ENCODE measurements around the gene AIP.

Gene AIP

GRCh38 chr11:67451658-67451976, 31.2 kb upstream of the AIP start:
- no peak for DNase-seq (ENCODE audit: extremely low spot score)
- POLR2A ChIA-PET: interaction anchor here (0.9 to 1.5 kb wide), 5 partner anchors 9 to 60 kb away, joined by 3 to 5 read pairs (median 3); partner anchors contain the start of genes PPP1CA and RAD9A
- CTCF ChIA-PET: no interaction called here
- TF ChIP-seq ZNF384 (IDR thresholded peaks at IDR 0.05) (no peak), FOXM1 (IDR thresholded peaks at IDR 0.05; ENCODE audit: borderline replicate concordance) (no peak), ARNT (IDR thresholded peaks at IDR 0.05) (no peak), NFRKB (IDR thresholded peaks at IDR 0.05) (no peak), HDGF (IDR thresholded peaks at IDR 0.05; ENCODE audit: borderline replicate concordance) (no peak), L3MBTL2 (conservative IDR thresholded peaks at IDR 0.05) (no peak), BHLHE40 (IDR thresholded peaks at IDR 0.05; ENCODE audit: borderline replicate concordance) (no peak), ELF4 (IDR thresholded peaks at IDR 0.05) (no peak), PKNOX1 (IDR thresholded peaks at IDR 0.05) (no peak), LEF1 (IDR thresholded peaks at IDR 0.05; ENCODE audit: borderline replicate concordance) (no peak), FOXA1 (IDR thresholded peaks at IDR 0.05) (no peak), SUZ12 (IDR thresholded peaks at IDR 0.05) (no peak), FOXK2 (IDR thresholded peaks at IDR 0.05) (no peak), SP1 (IDR thresholded peaks at IDR 0.05) (no peak), CTBP1 (IDR thresholded peaks at IDR 0.05; ENCODE audit: borderline replicate concordance) (no peak), TARDBP (IDR thresholded peaks at IDR 0.05) (no peak)

GRCh38 chr11:67452141-67452952, 30.5 kb upstream of the AIP start, which contains the start of gene GPR152:
Gene GPR152 (minus strand): TSS chr11:67452729. CDS start chr11:67452724, 5 bp downstream.
- CTCF ChIA-PET: no interaction called here
- no peak for DNase-seq (ENCODE audit: extremely low spot score)
- POLR2A ChIA-PET: interaction anchor here (0.9 to 1.5 kb wide), 4 partner anchors 13 to 61 kb away, joined by 3 to 5 read pairs (median 3); partner anchors contain the start of genes PPP1CA and RAD9A
- no peak for TF ChIP-seq BHLHE40 (IDR thresholded peaks at IDR 0.05; ENCODE audit: borderline replicate concordance)
- no peak for TF ChIP-seq NFRKB (IDR thresholded peaks at IDR 0.05)
- no peak for TF ChIP-seq L3MBTL2 (conservative IDR thresholded peaks at IDR 0.05)
- no peak for TF ChIP-seq ZNF384 (IDR thresholded peaks at IDR 0.05)
- no peak for TF ChIP-seq SUZ12 (IDR thresholded peaks at IDR 0.05)
- TF ChIP-seq FOXA1 (IDR thresholded peaks at IDR 0.05): no peak
- TF ChIP-seq ARNT (IDR thresholded peaks at IDR 0.05): no peak

GRCh38 chr11:67453816-67454732, 28.8 kb upstream of the AIP start:
- no peak for TF ChIP-seq SP1 (IDR thresholded peaks at IDR 0.05)
- no peak for TF ChIP-seq TARDBP (IDR thresholded peaks at IDR 0.05)
- TF ChIP-seq SUZ12 (IDR thresholded peaks at IDR 0.05): no peak
- no peak for TF ChIP-seq FOXK2 (IDR thresholded peaks at IDR 0.05)
- TF ChIP-seq NFRKB (IDR thresholded peaks at IDR 0.05): no peak
- TF ChIP-seq FOXA1 (IDR thresholded peaks at IDR 0.05): no peak
- no peak for TF ChIP-seq PKNOX1 (IDR thresholded peaks at IDR 0.05)
- TF ChIP-seq ARNT (IDR thresholded peaks at IDR 0.05): no peak
- no peak for TF ChIP-seq ELF4 (IDR thresholded peaks at IDR 0.05)
- DNase-seq (ENCODE audit: extremely low spot score): no peak
- ChIA-PET POLR2A (interaction anchor here (2.0 kb wide), 1 partner anchor 14 kb away, joined by 5 read pairs; no protein-coding TSS in a partner anchor), CTCF (no interaction called here)

GRCh38 chr11:67455054-67455453, 27.8 kb upstream of the AIP start, which contains the start of gene CABP4:
Gene CABP4 (plus strand): TSS chr11:67455354. CDS start chr11:67455424, 70 bp downstream.
- ChIA-PET POLR2A (interaction anchor here (2.0 kb wide), 1 partner anchor 13 kb away, joined by 5 read pairs; no protein-coding TSS in a partner anchor), CTCF (no interaction called here)
- no peak for DNase-seq (ENCODE audit: extremely low spot score)
- no peak for TF ChIP-seq CTBP1 (IDR thresholded peaks at IDR 0.05; ENCODE audit: borderline replicate concordance)
- TF ChIP-seq FOXM1 (IDR thresholded peaks at IDR 0.05; ENCODE audit: borderline replicate concordance): no peak
- no peak for TF ChIP-seq LEF1 (IDR thresholded peaks at IDR 0.05; ENCODE audit: borderline replicate concordance)
- TF ChIP-seq BHLHE40 (IDR thresholded peaks at IDR 0.05; ENCODE audit: borderline replicate concordance): no peak
- no peak for TF ChIP-seq PKNOX1 (IDR thresholded peaks at IDR 0.05)
- TF ChIP-seq NFRKB (IDR thresholded peaks at IDR 0.05): no peak
- no peak for TF ChIP-seq L3MBTL2 (conservative IDR thresholded peaks at IDR 0.05)
- no peak for TF ChIP-seq HDGF (IDR thresholded peaks at IDR 0.05; ENCODE audit: borderline replicate concordance)
- TF ChIP-seq ARNT (IDR thresholded peaks at IDR 0.05): no peak
- TF ChIP-seq FOXK2 (IDR thresholded peaks at IDR 0.05): no peak
- TF ChIP-seq TARDBP (IDR thresholded peaks at IDR 0.05): no peak
- no peak for TF ChIP-seq SP1 (IDR thresholded peaks at IDR 0.05)
- no peak for TF ChIP-seq ELF4 (IDR thresholded peaks at IDR 0.05)
- TF ChIP-seq SUZ12 (IDR thresholded peaks at IDR 0.05): no peak
- no peak for TF ChIP-seq FOXA1 (IDR thresholded peaks at IDR 0.05)
- no peak for TF ChIP-seq ZNF384 (IDR thresholded peaks at IDR 0.05)

- DNase-seq (ENCODE audit: extremely low spot score): no peak
- no peak for TF ChIP-seq BHLHE40 (IDR thresholded peaks at IDR 0.05; ENCODE audit: borderline replicate concordance)
- no peak for TF ChIP-seq TARDBP (IDR thresholded peaks at IDR 0.05)
- TF ChIP-seq FOXK2 (IDR thresholded peaks at IDR 0.05): no peak
- TF ChIP-seq NFRKB (IDR thresholded peaks at IDR 0.05): no peak
- no peak for TF ChIP-seq SUZ12 (IDR thresholded peaks at IDR 0.05)
- ChIA-PET POLR2A (interaction anchor here (0.5 to 1.3 kb wide), 3 partner anchors 11 to 36 kb away, joined by 3 to 4 read pairs (median 4); partner anchors contain the start of gene AIP), CTCF (no interaction called here)
These were observed 26.6 kb upstream of the AIP start for GRCh38 chr11:67456068-67456705.

Data from HEK293T (cell line).